AG10803 (cell line): ENCODE data around the gene CHPF2.

Experiments
- DNase-seq: peaks from one replicate; pipeline ENCODE4 v3.0.0; 2010; ENCODE audit warnings: low read depth
- H3K4me3 ChIP-seq: 2 replicates; pipeline ENCODE4 v1.5.1; 2011; ENCODE audit warnings: mild to moderate bottlenecking, low read length, control low read depth
- TF ChIP-seq, protein P1 (sequence below): conservative IDR thresholded peaks from 2 replicates; pipeline ENCODE4 v1.5.1; 2011; ENCODE audit warnings: mild to moderate bottlenecking, low read length, control low read depth, inconsistent platforms

Gene CHPF2

DNA sequence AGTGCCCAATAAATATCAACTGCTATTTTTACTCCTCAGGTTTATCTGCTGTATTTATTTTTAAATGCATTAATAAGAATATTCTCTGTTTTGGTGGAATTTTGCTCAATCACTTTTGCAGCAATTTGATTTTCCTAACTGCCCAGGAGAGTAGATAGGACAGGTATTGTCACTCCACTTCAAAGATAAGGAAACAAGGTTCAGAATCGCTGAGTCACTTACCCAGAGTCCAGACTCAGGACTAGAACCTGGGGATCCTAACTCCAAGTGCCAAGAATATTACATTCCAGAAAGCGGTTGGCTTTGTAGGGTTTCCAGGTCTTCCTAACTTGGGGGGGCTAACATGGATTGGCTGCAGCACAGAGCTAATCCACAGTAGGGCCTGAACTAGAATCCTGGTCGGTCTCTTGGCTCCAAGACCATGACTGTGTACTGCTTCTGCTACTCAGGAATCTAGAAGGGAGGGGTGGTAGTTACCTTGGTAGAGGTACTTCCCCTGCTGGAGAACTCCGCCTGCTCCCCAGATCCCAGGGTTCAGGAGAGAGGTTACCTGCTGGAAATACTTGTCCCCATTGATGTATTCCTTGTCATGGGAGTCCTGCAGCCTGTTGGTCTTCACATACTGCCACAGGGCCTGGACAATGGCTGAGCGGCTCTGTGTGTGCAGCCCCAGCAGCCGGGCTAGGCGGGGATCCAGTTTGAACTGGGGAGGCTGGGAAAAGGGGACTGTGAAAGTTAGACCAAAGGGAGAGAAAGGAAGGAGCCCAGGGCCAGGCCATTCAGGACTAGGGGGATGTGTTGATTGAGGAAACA, 8.9 kb downstream of the CHPF2 start:
- TF ChIP-seq, protein P1, sequence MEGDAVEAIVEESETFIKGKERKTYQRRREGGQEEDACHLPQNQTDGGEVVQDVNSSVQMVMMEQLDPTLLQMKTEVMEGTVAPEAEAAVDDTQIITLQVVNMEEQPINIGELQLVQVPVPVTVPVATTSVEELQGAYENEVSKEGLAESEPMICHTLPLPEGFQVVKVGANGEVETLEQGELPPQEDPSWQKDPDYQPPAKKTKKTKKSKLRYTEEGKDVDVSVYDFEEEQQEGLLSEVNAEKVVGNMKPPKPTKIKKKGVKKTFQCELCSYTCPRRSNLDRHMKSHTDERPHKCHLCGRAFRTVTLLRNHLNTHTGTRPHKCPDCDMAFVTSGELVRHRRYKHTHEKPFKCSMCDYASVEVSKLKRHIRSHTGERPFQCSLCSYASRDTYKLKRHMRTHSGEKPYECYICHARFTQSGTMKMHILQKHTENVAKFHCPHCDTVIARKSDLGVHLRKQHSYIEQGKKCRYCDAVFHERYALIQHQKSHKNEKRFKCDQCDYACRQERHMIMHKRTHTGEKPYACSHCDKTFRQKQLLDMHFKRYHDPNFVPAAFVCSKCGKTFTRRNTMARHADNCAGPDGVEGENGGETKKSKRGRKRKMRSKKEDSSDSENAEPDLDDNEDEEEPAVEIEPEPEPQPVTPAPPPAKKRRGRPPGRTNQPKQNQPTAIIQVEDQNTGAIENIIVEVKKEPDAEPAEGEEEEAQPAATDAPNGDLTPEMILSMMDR = no peak
- no peak for DNase-seq
- no peak overlapping the region for H3K4me3 ChIP-seq

DNA sequence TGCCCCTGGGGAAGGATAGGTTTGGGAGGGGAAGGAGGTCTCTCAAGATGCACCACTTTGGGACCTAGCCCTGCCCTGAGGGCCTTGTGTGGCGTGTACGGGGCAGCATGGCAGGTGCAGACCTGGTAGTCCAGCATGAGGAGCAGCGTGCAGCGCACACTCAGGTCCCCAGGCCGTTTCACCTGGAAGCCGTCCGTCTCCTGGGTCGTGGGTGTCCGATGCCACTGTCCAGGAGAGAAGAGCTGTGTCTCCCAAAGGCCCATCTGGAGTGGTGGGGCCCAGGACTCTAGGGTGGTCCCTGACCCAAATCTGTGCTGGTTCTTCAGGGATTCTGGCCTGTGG, 9.4 kb downstream of the CHPF2 start:
- DNase-seq = no peak
- TF ChIP-seq, protein P1 = no peak
- H3K4me3 ChIP-seq = no peak overlapping the region

DNA sequence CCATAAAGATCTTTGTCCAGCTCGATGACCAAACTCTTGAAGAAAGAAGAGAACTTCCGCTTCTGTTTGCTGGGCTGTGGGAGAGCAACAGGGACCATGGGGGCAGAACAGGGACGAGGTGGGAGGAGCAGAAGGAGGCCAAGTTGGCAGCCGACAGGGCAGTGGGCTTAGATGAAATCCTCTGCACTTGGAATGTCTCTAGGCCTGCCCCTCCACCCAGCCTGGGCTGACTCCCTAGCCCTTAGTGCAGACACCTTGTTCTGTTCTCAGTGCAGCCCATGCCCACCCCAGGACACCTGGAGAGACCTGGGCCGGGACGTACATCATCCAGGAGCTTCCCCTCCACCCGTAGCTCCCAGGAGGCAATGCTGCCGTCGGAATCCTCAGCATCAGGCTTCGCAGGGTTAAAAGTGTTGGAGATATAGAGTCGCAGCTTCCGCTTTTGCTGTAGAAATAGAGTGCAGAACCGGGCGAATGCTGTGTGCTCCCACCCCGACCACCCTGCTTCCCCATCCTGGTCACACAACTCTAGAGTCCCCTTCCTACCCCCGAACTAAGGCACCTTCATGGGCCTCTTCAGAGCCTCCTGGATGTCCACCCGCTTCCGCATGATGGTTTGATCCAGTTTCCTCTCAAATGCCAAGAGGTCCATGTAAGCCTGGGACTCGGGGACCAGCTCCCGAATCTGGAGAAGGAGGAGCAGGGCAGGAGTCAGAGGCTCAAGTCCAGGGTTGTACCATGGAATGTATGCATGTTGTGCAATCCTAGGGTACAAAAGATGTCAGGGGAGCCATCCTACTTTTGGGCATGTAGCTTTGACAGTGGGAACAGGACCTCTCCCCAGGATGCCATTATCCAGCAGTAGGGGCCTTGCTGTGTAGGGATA, 10.1 kb downstream of the CHPF2 start:
- DNase-seq = no peak
- TF ChIP-seq, protein P1 = no peak
- no peak overlapping the region for H3K4me3 ChIP-seq

DNA sequence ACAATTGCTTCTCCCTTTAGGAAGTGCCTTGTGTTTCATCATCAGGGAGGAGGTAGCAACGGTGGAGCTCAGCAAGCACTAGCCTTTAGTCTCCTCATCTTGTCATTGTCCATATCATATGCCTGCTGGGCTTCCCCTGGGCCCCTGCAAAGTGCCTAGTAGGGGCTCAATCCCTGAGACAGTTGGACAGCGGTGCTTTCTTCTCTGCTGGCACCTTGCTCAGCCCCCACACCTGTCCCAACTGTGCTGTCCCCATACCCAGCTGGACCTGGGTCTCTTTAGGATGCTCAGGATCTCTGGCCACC, 10.7 kb downstream of the CHPF2 start:
- H3K4me3 ChIP-seq = no peak overlapping the region
- TF ChIP-seq, protein P1 = no peak
- no peak for DNase-seq

DNA sequence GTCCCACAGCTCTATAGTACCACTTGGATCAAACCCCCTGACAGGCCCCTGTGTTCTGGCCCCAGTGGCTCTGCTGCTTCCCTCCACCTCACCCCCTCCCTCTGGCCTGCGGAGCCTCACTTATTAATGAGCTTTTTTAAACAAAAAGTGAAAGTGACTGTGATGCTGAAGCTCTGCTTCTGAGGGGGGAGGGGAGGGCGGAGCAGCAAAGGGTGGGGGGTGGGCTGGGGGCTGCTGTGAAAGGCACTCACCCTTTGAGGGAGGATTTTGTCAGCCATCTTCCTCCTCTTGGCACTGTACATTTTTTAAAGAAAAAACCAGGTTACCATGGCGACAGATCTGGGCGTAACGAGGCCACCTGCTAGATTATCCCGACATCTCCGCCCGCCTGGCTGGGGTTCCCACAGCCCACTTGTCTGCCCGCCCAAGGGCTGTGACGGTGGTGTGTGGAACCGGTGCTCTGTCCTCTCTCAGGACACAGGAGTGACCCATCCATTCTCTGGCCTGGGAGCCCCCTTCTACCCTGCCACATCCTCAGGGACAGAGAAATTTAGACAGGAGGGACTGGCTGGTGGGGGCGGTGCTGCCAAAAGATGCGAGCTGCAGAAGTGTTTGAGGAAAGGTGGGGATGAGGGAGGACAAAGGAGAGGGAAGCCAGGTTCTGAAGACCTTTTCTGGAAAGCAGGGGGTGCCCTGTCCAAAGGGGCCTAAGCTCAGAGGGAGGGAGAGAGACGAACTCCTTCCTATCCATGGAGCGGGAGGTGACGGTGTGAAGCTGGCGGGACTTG, 11.3 kb downstream of the CHPF2 start:
- no peak for DNase-seq
- TF ChIP-seq, protein P1 = no peak
- H3K4me3 ChIP-seq = no peak overlapping the region

DNA sequence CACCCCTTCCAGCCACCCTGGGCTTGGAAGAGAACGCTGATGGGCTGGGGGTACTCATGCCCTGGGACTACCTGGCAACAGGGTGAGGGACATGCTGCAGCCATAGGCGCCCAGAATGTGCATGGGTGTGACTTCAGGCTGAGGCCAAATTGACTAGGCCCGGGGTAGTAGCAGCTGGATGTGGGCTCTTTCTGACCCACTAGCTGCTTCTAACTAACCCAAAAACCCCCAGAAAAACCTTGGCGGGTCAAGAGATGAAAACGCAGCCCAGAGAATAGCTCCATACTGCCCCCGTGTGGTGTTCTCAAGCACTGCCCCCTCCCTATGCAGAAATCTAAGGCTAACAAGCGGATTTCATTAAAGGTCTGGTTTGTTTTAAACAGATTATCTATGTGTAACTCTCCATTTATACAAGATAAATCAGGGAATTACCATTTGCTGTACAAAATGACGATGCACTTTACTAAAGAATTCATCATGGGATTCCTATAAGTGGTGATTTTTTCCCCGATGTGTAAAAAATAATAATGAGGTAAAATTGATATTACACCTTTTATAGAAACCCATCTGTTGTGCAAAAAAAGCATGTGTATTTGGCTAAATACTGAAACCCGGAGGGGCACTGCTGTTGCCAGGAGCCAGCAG, 12.0 kb downstream of the CHPF2 start:
- H3K4me3 ChIP-seq = no peak overlapping the region
- TF ChIP-seq, protein P1 = peak; percentile 98
- peak; percentile 41 for DNase-seq
